HG02678 (cell line): ENCODE data around the gene ZSCAN5C.
"Not testable (repeated sequence)": the region's sequence is repeated elsewhere in the genome, so short reads cannot be mapped to it uniquely, and the experiment has no call there.

Experiments
- ATAC-seq: cut with Tn5 transposase; IDR thresholded peaks from one replicate; pipeline ENCODE4 v1.9.1; 2021; ENCODE audit warnings: mild to moderate bottlenecking, moderate library complexity; ENCODE audit not compliant: unreplicated experiment

ZSCAN5C gene, protein sequence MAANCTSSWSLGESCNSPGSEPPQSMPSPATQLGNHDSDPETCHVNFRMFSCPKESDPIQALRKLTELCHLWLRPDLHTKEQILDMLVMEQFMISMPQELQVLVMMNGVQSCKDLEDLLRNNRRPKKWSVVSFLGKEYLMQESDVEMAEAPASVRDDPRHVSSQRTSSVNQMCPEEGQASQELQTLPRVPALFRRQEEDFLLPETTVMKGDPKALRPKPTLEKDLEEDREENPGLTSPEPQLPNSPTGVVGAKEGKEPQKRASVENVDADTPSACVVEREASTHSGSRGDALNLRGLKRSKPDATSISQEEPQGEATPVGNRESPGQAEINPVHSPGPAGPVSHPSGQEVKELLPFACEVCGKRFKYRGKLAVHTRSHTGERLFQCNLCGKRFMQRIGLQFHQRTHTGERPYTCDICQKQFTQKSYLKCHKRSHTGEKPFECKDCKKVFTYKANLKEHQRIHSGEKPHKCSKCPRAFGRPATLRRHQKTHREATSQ

GRCh38 chr19:56201973-56202372 is at the start of gene ZSCAN5C:
TSS of gene ZSCAN5C (plus strand) at chr19:56202273. CDS start at chr19:56205914, 3,641 bp downstream.
- no peak for ATAC-seq

- ATAC-seq: no peak
Measured at GRCh38 chr19:56152644-56153043, 49.4 kb upstream of the ZSCAN5C start.

GRCh38 chr19:56153507-56153906 is 48.6 kb upstream of the ZSCAN5C start:
- ATAC-seq: no peak

GRCh38 chr19:56155124-56155687 is 46.9 kb upstream of the ZSCAN5C start:
- no peak for ATAC-seq

DNA sequence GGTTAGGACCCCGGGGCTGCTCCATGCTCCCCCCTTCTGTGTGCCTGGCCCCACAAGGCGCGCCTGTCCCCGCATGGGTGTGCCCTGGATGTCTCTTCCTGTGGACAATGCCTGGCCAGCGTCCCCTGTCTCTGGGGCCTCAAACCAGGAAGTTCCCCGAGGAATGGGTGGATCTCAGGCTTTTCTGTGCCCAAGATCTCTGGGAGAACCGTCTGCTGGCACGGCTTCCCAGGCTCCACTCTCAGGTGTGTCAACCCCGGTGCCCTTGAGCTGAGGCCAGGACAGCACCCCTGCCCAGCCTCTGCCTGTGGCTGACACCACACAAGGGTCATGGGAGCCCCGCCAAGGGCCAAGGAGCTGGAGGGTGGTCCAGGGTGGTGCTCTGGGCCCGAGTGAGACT is 45.3 kb upstream of the ZSCAN5C start:
- ATAC-seq: no peak

DNA sequence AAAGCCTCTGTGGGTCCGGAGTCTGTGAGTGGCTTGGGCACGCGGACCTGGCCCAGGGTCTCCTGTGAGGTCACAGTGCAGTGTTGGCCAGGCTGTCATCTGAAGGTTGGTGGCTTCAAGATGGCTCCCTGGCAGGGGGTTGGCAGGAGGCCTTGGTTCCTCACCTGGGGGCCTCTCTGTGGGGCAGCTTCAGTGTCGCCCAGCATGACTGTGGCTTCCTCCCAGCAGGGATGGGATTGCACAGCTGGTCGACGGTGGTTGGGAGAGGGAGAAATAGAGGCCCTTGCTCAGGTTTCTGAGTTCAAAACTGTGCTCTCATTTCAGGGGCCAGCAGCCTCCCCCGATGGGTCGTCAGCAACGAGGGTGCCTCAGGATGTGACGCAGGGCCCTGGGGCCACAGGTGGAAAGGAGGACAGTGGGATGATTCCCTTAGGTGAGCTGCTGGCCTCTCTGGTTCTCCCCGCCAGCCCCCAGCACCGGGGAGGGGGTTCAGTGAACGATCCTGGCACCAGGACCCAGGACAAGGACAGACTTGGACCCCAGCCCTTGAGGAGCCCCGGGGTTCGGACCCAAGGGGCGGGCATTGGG is 43.8 kb upstream of the ZSCAN5C start:
- no peak for ATAC-seq

- no peak for ATAC-seq
Measured at GRCh38 chr19:56159009-56159559, 43.0 kb upstream of the ZSCAN5C start.

DNA sequence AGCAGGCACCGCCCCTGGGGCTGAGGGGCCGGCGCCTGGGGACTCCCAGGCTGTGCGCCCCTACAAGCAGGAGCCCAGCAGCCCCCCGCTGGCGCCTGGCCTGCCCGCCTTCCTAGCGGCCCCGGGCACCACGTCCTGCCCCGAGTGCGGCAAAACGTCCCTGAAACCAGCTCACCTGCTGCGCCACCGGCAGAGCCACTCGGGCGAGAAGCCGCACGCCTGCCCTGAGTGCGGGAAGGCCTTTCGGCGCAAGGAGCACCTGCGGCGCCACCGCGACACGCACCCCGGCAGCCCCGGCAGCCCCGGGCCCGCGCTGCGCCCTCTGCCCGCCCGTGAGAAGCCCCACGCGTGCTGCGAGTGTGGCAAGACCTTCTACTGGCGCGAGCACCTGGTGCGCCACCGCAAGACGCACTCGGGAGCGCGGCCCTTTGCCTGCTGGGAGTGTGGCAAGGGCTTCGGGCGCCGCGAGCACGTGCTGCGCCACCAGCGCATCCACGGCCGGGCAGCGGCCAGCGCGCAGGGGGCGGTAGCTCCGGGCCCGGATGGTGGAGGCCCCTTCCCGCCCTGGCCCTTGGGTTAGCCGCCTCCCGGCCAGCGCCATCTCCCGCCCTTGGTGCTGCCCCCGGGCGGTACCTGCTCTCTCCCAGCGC is 42.3 kb upstream of the ZSCAN5C start:
- no peak for ATAC-seq

GRCh38 chr19:56161534-56161933 is 40.5 kb upstream of the ZSCAN5C start:
- no peak for ATAC-seq

DNA sequence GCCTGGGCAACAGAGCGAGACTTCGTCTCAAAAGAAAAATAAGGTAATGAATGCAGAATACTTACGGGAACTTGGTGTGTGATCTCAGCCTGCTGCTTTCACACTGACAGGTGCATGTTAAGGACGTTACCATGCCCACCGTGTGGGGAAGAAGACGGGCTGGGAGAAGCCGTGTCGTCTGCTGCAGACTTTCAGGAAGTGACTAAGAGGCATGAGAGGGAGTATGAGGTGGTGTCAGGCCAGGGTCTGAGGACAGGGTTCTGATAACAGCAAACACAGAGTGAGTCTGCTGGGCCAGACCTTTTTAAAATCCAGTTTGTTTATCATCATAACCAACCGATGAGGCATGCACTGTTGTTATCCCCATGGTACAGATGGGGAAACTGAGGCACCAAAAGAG is 39.8 kb upstream of the ZSCAN5C start:
- ATAC-seq: no peak

- no peak for ATAC-seq
Measured at GRCh38 chr19:56163097-56163496, 39.0 kb upstream of the ZSCAN5C start.

GRCh38 chr19:56167064-56167578 is 35.0 kb upstream of the ZSCAN5C start:
- no peak for ATAC-seq

DNA sequence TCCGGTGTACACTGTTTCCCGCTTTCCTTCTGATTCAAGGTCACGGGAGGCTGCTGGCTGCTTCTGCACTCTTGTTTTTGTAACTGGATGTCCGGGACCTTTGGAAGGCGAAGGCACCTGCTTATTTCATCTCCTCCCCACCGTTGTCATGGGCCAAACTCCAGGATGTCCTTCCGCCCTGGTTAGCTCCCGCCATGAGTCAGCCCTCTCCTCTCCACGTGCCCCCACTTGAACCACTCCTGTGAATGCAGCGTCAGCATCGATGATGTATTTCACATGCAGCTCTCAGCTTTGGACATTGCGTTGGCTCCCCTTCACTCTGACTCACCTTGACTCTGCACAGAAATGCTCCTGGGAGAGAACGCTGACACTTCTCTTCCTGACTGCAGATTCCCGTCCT is 31.8 kb upstream of the ZSCAN5C start:
- ATAC-seq: no peak

DNA sequence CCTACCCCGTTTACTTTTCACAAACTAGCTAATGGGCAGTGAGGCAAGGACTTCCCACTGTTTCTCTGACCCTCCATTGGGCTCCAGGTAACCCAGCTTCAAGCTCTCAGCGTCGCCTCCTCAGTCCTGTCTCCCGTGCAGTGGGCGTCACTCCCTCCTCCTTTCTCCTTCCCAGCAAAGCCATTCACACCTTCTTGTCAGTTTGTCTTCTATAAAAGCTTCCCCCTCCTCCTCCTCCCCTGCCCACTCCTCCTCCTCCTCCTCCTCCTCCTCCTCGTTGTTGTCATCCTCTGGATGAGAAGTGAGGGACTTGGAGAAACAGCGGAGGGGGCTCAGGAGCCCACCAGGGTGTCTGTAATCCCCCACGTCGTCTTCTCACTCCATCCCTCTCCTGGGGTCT is 28.0 kb upstream of the ZSCAN5C start:
- ATAC-seq: no peak

GRCh38 chr19:56174550-56174949 is 27.5 kb upstream of the ZSCAN5C start:
- no peak for ATAC-seq

DNA sequence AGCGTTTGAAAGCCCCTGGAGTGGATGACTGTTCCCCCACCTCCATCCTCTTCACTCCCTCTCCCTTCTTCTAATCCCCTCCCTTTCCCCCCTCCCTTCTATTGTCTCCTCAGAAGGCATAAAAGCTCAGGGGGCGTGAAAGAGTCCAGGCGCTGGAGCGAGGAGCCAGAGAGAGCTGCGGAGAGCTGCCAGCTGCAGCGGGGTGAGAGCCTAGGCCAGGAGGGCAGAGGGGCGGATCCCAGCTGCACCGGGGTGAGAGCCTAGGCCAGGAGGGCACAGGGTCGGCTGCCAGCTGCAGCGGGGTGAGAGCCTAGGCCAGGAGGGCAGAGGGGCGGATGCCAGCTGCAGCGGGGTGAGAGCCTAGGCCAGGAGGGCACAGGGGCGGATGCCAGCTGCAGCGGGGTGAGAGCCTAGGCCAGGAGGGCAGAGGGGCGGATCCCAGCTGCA is 26.2 kb upstream of the ZSCAN5C start, which contains the start of gene GALP:
Gene GALP, plus strand, starts transcription at position 148 of the 447 bp plus-strand sequence. CDS start 1,101 bp downstream, outside the sequence.
- not testable (repeated sequence) for ATAC-seq

DNA sequence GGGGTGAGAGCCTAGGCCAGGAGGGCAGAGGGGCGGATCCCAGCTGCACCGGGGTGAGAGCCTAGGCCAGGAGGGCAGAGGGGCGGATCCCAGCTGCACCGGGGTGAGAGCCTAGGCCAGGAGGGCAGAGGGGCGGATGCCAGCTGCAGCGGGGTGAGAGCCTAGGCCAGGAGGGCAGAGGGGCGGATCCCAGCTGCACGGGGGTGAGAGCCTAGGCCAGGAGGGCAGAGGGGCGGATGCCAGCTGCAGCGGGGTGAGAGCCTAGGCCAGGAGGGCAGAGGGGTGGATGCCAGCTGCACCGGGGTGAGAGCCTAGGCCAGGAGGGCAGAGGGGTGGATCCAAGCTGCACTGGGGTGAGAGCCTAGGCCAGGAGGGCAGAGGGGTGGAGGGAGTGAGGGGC is 25.8 kb upstream of the ZSCAN5C start:
- not testable (repeated sequence) for ATAC-seq

- no peak for ATAC-seq
Measured at GRCh38 chr19:56176881-56177280, 25.2 kb upstream of the ZSCAN5C start.

DNA sequence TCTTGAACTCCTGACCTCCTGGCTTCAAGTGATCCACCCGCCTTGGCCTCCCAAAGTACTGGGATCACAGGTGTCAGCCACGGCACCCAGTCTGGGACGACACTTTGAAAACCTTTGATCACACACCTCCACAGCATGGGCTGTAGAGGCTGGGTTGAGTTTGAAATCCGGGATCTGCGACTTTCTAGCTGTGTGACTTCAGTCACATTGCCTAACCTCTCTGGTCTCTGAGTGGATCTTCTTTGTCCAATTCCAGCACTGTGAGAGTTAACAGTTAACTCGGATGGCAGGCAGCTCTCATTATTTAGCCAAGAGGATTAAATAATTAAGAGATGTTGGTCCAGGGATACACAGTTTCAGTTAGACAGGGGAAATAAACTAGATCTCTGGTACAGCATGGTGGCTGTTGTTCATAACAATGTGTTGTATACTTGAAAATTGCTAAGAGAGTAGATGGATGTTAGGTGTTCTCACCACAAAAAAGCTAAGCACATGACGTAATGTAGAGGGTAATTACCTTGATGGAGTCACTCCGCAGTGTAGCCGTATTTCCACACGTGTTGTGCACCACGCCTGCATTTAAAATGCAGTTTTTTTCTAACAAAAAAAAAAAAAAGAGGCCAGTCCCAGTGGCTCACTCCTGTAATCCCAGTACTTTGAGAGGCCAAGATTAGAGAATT is 24.4 kb upstream of the ZSCAN5C start:
- ATAC-seq: no peak

GRCh38 chr19:56189785-56190184 is 12.3 kb upstream of the ZSCAN5C start:
- ATAC-seq: no peak
